GM12875 (cell line): ENCODE measurements around the gene TRIP10.

ENCODE experiments used
- H3K4me3 ChIP-seq: one replicate; pipeline ENCODE4 v1.5.1; 2011; ENCODE audit warnings: low read depth, low read length, control low read depth
- TF ChIP-seq, protein P1 (sequence below): IDR thresholded peaks from 2 replicates; pipeline ENCODE4 v1.5.1; 2011; ENCODE audit warnings: low read depth, mild to moderate bottlenecking, control low read depth, inconsistent platforms, low read length, moderate library complexity, borderline replicate concordance; ENCODE audit not compliant: insufficient read depth

The TRIP10 gene

DNA sequence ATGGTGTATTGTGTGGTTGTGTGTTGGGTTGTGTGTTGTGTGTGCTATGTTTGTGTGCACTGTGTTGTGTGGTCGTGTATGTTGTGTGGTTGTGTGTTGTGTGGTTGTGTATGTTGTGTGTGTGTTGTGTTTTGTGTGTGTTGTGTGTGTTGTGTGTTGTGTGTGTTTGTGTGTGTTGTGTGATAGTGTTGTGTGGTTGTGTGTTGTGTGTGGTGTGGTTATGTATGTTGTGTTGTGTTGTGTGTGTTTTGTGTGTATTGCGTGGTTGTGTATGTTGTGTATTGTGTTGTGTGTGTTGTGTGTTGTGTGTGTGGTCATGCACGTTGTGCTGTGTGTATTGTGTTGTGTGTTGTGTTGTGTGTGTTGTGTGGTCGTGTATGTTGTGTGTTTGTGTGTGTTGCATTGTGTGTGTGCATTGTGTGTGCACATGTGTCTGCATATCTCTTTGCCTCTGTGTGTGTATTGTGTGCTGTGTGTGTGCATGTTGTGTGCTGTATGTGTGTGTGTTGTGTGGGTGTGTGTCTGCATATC lies 22.0 kb upstream of the TRIP10 start:
- TF ChIP-seq, protein P1, sequence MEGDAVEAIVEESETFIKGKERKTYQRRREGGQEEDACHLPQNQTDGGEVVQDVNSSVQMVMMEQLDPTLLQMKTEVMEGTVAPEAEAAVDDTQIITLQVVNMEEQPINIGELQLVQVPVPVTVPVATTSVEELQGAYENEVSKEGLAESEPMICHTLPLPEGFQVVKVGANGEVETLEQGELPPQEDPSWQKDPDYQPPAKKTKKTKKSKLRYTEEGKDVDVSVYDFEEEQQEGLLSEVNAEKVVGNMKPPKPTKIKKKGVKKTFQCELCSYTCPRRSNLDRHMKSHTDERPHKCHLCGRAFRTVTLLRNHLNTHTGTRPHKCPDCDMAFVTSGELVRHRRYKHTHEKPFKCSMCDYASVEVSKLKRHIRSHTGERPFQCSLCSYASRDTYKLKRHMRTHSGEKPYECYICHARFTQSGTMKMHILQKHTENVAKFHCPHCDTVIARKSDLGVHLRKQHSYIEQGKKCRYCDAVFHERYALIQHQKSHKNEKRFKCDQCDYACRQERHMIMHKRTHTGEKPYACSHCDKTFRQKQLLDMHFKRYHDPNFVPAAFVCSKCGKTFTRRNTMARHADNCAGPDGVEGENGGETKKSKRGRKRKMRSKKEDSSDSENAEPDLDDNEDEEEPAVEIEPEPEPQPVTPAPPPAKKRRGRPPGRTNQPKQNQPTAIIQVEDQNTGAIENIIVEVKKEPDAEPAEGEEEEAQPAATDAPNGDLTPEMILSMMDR, result no peak
- H3K4me3 ChIP-seq, result no peak overlapping the region

DNA sequence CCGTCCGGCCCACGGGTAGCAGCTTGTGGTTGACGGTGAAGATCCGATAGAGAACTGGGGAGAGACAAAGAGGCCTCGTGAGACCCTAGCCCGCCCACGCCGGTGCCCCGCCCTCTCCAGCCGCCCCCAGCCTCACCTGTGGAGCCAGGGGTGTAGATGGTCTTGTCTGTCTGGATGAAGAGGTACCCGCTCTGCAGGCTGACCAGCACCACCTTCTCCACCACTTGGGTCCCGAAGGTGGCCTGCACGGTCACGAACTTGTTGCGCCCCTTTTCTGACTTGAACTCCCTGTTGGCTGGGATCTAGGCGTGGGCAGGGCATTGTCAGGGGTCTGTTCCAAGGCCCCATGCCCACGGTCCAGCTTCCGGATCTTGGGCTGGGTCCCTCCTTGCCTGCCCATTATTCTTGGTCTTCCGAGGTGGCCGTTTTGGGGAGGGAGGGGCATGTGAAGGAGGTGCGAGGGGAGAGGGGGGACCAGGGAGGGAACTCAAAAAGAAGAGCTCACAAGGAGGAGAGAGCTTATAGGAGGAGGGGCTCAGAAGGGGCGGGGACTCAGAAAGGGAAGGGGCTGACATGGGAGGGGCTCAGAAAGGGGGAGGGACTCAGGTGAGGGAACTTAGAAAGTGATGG lies 21.3 kb upstream of the TRIP10 start:
- TF ChIP-seq, protein P1, result no peak
- no peak overlapping the region for H3K4me3 ChIP-seq

DNA sequence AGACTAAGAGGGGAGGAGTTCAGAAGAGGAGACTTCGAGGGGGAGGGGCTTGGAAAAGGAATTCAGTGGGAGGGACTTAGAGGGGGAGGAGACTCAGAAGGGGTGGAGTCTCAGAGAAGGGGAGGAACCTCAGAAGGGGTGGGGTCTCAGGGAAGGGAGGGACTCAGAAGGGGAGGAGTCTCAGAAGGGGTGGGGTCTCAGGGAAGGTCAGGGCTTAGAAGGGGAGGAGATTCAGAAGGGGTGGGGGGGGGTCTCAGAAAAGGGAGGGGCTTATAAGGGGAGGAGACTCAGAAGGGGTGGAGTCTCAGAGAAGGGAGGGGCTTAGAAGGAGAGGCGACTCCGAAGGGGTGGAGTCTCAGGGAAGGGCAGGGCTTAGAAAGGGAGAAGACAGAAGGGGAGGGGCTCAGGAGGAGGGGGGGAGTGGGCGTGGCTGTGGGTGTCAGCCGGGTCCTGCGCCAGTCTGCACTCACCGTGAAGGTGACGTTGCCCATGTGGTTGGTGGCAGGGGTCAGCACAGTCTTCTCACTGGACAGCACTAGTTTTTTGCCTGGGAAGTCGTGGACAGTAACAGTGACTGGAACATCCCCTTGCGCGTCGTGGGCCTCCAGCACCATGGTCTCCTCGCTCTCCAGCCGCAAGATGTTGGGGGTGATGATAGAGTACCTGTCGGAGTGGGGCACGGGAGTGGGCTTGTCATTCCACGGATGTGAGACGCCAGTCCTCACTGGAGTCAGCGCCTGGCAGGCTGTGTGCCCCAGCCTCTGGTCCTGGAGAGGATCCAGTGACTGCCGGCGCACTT lies 20.5 kb upstream of the TRIP10 start:
- no peak overlapping the region for H3K4me3 ChIP-seq
- TF ChIP-seq, protein P1, result no peak

DNA sequence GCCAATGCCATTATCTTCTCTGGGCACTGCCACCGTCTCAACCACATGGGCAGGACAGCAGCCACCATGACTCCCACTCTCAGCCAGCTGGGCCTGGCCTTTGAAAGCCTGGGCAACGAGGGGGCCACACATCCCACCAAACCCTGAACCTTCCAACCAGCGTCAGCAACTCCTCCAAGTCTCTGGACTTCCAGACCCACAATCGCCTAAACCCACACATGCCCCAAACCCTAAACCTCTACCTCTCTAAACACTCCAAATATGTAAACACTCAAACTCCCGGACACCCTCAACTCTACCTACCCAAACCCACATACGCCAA lies 20.0 kb upstream of the TRIP10 start:
- TF ChIP-seq, protein P1, result no peak
- H3K4me3 ChIP-seq, result no peak overlapping the region

DNA sequence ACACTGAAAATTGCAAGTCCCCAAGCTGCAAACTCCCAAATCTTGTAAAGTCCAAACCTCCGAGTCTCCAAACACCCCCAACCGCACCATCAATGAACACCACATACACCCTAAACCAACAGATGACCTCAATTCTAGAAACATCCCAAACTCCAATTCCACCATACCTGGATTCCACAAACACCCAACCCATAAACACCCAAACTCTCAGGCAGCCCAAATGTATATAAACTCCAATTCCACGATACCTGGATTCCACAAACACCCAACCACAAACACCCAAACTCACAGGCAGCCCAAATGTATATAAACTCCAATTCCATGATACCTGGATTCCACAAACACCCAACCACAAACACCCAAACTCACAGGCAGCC lies 19.5 kb upstream of the TRIP10 start:
- TF ChIP-seq, protein P1, result no peak
- no peak overlapping the region for H3K4me3 ChIP-seq

DNA sequence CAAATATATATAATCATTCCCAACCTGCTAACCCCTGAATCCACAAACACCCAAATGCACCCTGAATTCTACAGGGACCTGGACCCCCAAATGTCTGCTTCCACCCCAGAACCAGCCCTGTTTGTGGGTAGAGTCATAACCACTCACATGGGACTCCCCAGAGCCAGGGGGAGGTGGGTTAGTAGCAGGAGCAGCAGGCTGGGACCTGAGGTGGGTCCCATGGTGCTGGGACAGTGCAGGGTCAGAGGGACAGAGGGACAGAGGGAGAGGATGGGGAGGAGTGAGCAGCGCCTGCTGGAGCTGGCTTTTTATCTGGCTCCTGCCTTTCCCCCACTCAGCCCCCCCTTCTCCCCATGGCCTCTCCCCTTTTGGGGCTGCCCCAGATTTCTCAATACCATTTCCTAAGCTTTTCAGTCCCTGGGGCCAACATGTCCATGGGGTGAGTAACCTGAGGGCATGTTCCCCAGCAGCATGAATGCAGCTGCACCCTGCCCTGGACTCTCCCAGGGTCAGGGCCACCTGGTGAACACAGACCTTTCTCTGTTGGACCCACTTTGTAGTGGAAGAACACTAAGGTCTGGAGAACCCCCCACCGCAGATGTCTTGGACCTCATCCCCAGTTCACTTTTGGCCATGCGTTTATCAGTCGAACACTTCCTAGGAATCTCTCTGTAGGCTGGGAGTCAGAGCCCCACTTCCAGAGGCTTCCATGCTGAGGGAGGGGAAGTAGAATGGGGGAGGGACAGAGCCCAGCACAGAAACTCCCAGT lies 18.9 kb upstream of the TRIP10 start, which contains the start of gene C3:
C3 (minus strand) TSS at position 282 of the 769 bp plus-strand sequence; CDS start at position 221, 61 bp downstream.
- TF ChIP-seq, protein P1, result no peak
- no peak within 1 kb of the TSS for H3K4me3 ChIP-seq
